KMS-11 (cell line): Measurements from ENCODE around the gene ARMCX6.
"Not testable (repeated sequence)": the region's sequence is repeated elsewhere in the genome, so short reads cannot be mapped to it uniquely, and the experiment has no call there.

Experiments used
- H2AFZ ChIP-seq: fragments of 200-600 bp; sonication (generic); 2 replicates; pipeline ENCODE4 v1.6.1; 2016; ENCODE audit warnings: antibody characterized with exemption, mixed run types, low read depth
- H3K27ac ChIP-seq: fragments of 200-600 bp; sonication (generic); 2 replicates; pipeline ENCODE4 v1.6.1; 2016; ENCODE audit warnings: mild to moderate bottlenecking, mixed run types
- H3K27me3 ChIP-seq: fragments of 200-600 bp; sonication (generic); 2 replicates; pipeline ENCODE4 v1.6.1; 2017; ENCODE audit warnings: mild to moderate bottlenecking, low read depth, mixed run types, moderate library complexity; ENCODE audit not compliant: insufficient read depth
- H3K36me3 ChIP-seq: fragments of 200-600 bp; sonication (generic); 2 replicates; pipeline ENCODE4 v1.6.1; 2017; ENCODE audit warnings: mild to moderate bottlenecking, mixed run types; ENCODE audit not compliant: insufficient read depth
- H3K4me1 ChIP-seq: fragments of 200-600 bp; sonication (generic); 2 replicates; pipeline ENCODE4 v1.6.1; 2016; ENCODE audit warnings: mild to moderate bottlenecking, low read depth, mixed run types; ENCODE audit not compliant: poor library complexity, severe bottlenecking
- H3K4me2 ChIP-seq: fragments of 200-600 bp; sonication (generic); 2 replicates; pipeline ENCODE4 v1.7.0; 2016; ENCODE audit warnings: mild to moderate bottlenecking, mixed run types
- H3K4me3 ChIP-seq: fragments of 200-600 bp; sonication (generic); IDR thresholded peaks from 2 replicates; pipeline ENCODE4 v1.6.1; 2017; ENCODE audit warnings: low read depth, low read length, mixed read lengths; ENCODE audit not compliant: insufficient read depth
- H3K79me2 ChIP-seq: fragments of 200-600 bp; sonication (generic); 2 replicates; pipeline ENCODE4 v1.6.1; 2016; ENCODE audit warnings: low read depth, mixed run types; ENCODE audit not compliant: insufficient read depth
- H3K9ac ChIP-seq: fragments of 200-600 bp; sonication (generic); 2 replicates; pipeline ENCODE4 v1.6.1; 2016; ENCODE audit warnings: mild to moderate bottlenecking, mixed run types
- H4K20me1 ChIP-seq: fragments of 200-600 bp; sonication (generic); 2 replicates; pipeline ENCODE4 v1.6.1; 2016; ENCODE audit warnings: mild to moderate bottlenecking, mixed run types; ENCODE audit not compliant: insufficient read depth
- TF ChIP-seq, protein P1 (sequence below): fragments of 200-600 bp; sonication (generic); conservative IDR thresholded peaks from 2 replicates; pipeline ENCODE4 v1.6.1; 2017; ENCODE audit warnings: low read depth, mild to moderate bottlenecking, antibody characterized with exemption, low read length, moderate library complexity, mixed read lengths

ARMCX6 gene

DNA sequence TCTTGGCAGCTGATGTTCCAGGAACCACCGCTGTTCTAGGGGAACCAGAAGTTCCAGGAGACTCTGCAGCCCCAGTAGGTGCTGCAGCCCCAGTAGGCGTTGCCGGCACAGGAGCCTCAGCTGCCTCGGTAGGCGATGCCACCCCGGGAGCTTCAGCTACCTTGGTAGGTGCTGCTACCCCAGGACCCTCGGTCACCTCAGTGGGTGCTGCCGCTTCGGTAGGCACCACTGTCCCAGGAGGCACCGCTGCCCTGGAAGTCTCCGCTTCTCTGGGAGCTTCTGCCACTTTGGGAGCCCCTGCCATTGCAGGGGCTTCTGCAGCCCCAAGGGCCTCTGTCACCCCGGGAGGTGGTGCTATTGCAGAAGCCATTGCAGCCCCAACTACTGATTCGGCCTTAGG, 39.0 kb upstream of the ARMCX6 start:
- Histone ChIP-seq H3K79me2 (no peaks in the 10 kb centered on the region), H3K27ac (no peak overlapping the region), H4K20me1 (no peaks in the 10 kb centered on the region), H3K36me3 (no peaks in the 10 kb centered on the region), H3K9ac (no peak overlapping the region), H3K27me3 (no peaks in the 10 kb centered on the region), H2AFZ (no peak overlapping the region), H3K4me2 (no peak overlapping the region), H3K4me1 (peaks cover 4% of the 10 kb centered on the region), H3K4me3 (no peak overlapping the region)
- TF ChIP-seq, protein P1, sequence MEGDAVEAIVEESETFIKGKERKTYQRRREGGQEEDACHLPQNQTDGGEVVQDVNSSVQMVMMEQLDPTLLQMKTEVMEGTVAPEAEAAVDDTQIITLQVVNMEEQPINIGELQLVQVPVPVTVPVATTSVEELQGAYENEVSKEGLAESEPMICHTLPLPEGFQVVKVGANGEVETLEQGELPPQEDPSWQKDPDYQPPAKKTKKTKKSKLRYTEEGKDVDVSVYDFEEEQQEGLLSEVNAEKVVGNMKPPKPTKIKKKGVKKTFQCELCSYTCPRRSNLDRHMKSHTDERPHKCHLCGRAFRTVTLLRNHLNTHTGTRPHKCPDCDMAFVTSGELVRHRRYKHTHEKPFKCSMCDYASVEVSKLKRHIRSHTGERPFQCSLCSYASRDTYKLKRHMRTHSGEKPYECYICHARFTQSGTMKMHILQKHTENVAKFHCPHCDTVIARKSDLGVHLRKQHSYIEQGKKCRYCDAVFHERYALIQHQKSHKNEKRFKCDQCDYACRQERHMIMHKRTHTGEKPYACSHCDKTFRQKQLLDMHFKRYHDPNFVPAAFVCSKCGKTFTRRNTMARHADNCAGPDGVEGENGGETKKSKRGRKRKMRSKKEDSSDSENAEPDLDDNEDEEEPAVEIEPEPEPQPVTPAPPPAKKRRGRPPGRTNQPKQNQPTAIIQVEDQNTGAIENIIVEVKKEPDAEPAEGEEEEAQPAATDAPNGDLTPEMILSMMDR: no peak

DNA sequence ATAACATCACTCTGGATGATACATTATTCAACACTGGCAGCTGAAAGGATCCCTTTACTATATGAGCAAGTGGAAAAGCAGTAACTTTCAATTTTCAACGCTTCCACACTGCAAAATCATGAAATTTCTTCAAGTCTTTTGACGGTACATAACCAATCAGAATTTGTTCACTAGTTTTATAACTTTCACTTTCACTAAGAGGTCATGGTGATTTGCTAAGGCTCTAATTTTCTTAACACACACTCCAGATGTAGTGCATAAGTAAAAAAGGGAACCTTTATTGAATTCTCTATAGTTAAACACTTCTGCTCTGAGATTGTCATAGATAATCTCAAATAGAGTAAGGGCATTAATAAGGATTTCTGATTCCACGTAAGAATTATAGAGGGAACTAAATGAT, 37.7 kb upstream of the ARMCX6 start:
- no peaks in the 10 kb centered on the region for H3K79me2 ChIP-seq
- H3K27me3 ChIP-seq: no peaks in the 10 kb centered on the region
- no peak overlapping the region for H3K4me2 ChIP-seq
- peaks cover 4% of the 10 kb centered on the region for H3K4me1 ChIP-seq
- no peak overlapping the region for H2AFZ ChIP-seq
- H3K36me3 ChIP-seq: no peaks in the 10 kb centered on the region
- H3K27ac ChIP-seq: no peak overlapping the region
- H3K4me3 ChIP-seq: no peak overlapping the region
- no peaks in the 10 kb centered on the region for H4K20me1 ChIP-seq
- no peak overlapping the region for H3K9ac ChIP-seq
- TF ChIP-seq, protein P1: no peak

DNA sequence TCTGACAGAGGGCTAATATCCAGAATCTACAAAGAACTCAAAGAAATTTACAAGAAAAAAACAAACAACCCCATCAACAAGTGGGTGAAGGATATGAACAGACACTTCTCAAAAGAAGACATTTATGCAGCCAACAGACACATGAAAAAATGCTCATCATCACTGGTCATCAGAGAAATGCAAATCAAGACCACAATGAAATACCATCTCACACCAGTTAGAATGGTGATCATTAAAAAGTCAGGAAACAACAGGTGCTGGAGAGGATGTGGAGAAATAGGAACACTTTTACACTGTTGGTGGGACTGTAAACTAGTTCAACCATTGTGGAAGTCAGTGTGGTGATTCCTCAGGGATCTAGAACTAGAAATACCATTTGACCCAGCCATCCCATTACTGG, 29.9 kb upstream of the ARMCX6 start:
- H3K27ac ChIP-seq, H2AFZ ChIP-seq, H3K79me2 ChIP-seq, H4K20me1 ChIP-seq, H3K4me1 ChIP-seq, H3K9ac ChIP-seq, H3K27me3 ChIP-seq, H3K4me3 ChIP-seq, H3K36me3 ChIP-seq, H3K4me2 ChIP-seq: not testable (repeated sequence)

DNA sequence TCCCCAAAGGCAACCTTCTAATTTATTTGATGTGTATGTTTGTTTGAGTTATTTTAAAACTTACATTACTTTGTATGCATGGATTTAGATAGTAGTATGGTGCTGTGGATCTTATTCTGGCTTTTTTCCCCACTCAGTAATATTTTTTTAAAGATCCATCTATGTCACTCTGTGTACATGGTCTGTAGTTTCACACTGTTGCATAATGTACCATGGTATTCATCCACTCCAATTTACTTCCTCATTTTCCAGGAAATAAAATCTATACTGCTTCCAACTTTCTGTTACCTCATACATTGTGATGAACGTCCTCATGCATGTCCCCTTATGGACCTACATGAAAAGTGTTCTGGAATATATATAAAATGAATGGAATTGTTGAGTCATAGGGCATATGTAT, 24.3 kb upstream of the ARMCX6 start:
- TF ChIP-seq, protein P1: no peak
- Histone ChIP-seq H3K4me1 (no peaks in the 10 kb centered on the region), H2AFZ (no peak overlapping the region), H3K79me2 (no peaks in the 10 kb centered on the region), H3K9ac (no peak overlapping the region), H3K36me3 (no peaks in the 10 kb centered on the region), H4K20me1 (no peaks in the 10 kb centered on the region), H3K27ac (no peak overlapping the region), H3K27me3 (no peaks in the 10 kb centered on the region), H3K4me3 (no peak overlapping the region), H3K4me2 (no peak overlapping the region)

DNA sequence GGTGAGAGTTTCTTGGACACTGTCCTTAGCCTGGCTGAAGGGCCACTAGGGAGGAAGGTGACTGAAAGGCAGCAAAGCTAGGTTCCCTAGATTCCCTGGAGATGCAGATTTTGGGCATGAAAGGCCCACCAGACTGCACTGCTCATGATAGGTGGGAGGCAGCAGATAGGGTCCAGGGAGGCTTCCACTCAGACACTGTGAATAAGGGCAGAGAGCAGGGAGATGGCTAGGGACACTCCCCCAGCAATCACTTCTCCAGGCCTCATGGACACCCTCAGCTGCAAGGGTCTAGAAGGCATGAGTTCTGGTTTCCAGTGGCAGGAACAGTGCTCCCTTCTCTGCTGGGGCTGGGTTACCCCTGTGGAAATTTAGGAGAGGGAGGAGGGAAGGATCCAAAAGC, 21.8 kb upstream of the ARMCX6 start:
- H3K27ac ChIP-seq: no peak overlapping the region
- H3K27me3 ChIP-seq: no peaks in the 10 kb centered on the region
- H2AFZ ChIP-seq: no peak overlapping the region
- H3K36me3 ChIP-seq: no peaks in the 10 kb centered on the region
- no peaks in the 10 kb centered on the region for H3K79me2 ChIP-seq
- no peak overlapping the region for H3K4me3 ChIP-seq
- no peak overlapping the region for H3K9ac ChIP-seq
- no peaks in the 10 kb centered on the region for H4K20me1 ChIP-seq
- H3K4me1 ChIP-seq: no peaks in the 10 kb centered on the region
- no peak overlapping the region for H3K4me2 ChIP-seq
- TF ChIP-seq, protein P1: no peak
